ENCODE measurements around the gene CD74. TPM values are rescaled to one million over a fixed set of nuclear protein-coding genes. Genes with fewer than 3 reads are reported as not detected.

CD74 gene
- total and polyA plus RNA-seq, 2 of the 13 experiments (the other 11 are each of a cell fraction or from before 2014, with no cell fraction given), result 34.1 to 84.4 TPM

GRCh38 chr5:150400316-150401075 is 12.2 kb downstream of the CD74 start:
- intact Hi-C loops (cut with micrococcal nuclease; ENCODE audit: unreplicated experiment), result no loop called here

More at GRCh38 chr5:150400316-150401075, 12.2 kb downstream of the CD74 start:
- no peak for DNase-seq (ENCODE audit: low spot score)
- BruUV-seq (replicated peaks), result no TSS peak
- in situ Hi-C loops (cut with HindIII; ENCODE audit: extremely low pct_ligation_motif_present, low pct_unique_long_range_greater_than_20kb), result no loop called here
- Histone ChIP-seq H2AFZ (ENCODE audit: low read length) (no peak overlapping the region), H3K79me2 (ENCODE audit: insufficient read depth, low read length) (no peaks in the 10 kb centered on the region), H3K27me3 (ENCODE audit: control insufficient read depth in 1 of 2, insufficient read depth in 2 of 2, low read length in 2 of 2) (no peaks in the 10 kb centered on the region), H3K4me3 (replicated peaks in 1 of 3; ENCODE audit: insufficient read depth in 1 of 3, low read depth in 2 of 3, low read length in 3 of 3) (no peak overlapping the region), H3K27ac (ENCODE audit: extremely low read length, insufficient read depth, low read length) (no peak overlapping the region), H3K4me1 (ENCODE audit: insufficient read depth, low read length) (no peaks in the 10 kb centered on the region), H3K9me3 (ENCODE audit: low read length) (no peaks in the 10 kb centered on the region), H3K36me3 (replicated peaks in 1 of 2; ENCODE audit: control insufficient read depth in 1 of 2, insufficient read depth in 2 of 2, low read length in 2 of 2) (peaks cover 24 to 63% of the 10 kb centered on the region in 2 experiments; a peak in 4 of 5 replicates), H3K4me2 (ENCODE audit: low read depth, low read length) (no peak overlapping the region), H3K9ac (ENCODE audit: insufficient read depth, low read depth, low read length) (no peak overlapping the region), H4K20me1 (ENCODE audit: insufficient read depth, low read length) (no peaks in the 10 kb centered on the region)
- ChIA-PET POLR2A (interaction anchor here (0.7 to 3.7 kb wide), 2 partner anchors 10 to 13 kb away, joined by 3 to 11 read pairs; partner anchors contain the start of gene CD74), CTCF (ENCODE audit: low intra/inter-chr PET ratio, low total read pairs) (no interaction called here)
- no peak for ATAC-seq
- WGBS (ENCODE audit: low lambda C conversion rate), result 96% methylated on average over 9 of the region's 12 CpGs
- no peak for FAIRE-seq
- TF ChIP-seq RBM22 (optimal IDR thresholded peaks at IDR 0.05; ENCODE audit: low read length) (peak; percentile 81), LCORL (IDR thresholded peaks at IDR 0.05) (no peak), LCORL (CRISPR knock-in tag; IDR thresholded peaks at IDR 0.05) (no peak), ZNF782 (CRISPR knock-in tag; IDR thresholded peaks at IDR 0.05; ENCODE audit: borderline replicate concordance) (no peak), ARID5B (CRISPR knock-in tag; IDR thresholded peaks at IDR 0.05) (no peak), MAF1 (CRISPR knock-in tag; IDR thresholded peaks at IDR 0.05; ENCODE audit: borderline replicate concordance) (no peak), POLR2AphosphoS5 (IDR thresholded peaks at IDR 0.05; ENCODE audit: low read depth, low read length) (no peak), RFXAP (CRISPR knock-in tag; IDR thresholded peaks at IDR 0.05; ENCODE audit: borderline replicate concordance) (no peak)

Data from HepG2 (cell line).